ENCODE measurements around the gene KLHL29. TPM values are rescaled to one million over a fixed set of nuclear protein-coding genes. Genes with fewer than 3 reads are reported as not detected.

KLHL29 gene
- total RNA-seq, 1 experiment from 2014 or later = 2.6 TPM

DNA sequence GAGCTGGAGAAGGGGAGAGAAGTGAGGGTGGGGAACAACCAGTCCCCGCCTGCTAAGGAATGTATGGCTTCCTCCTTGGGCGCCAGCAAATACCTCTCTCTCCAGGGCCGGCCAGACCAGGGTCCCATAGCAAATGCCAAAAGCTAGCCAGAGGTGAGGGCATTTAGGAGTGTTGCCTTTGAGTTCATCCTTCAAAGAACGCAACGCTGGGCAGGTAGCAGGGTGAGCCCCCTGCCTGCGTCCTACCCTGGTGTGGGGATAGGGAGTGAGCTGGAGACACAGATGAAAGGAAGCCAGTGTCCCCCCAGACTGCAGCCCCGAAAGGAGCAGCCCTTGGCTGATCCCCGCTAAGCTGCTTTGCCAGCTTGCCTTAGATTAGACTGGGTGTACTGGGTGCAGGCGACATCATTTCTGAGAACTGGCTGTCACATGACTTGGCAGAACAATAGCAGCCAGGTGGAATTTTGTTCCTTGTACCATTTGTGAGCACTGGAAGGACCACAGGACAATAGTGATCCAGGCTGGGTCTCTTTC lies 40.4 kb downstream of the KLHL29 start:
- Histone ChIP-seq H3K9me2 (replicated peaks; ENCODE audit: low read length) (no peaks in the 10 kb centered on the region), H3K9ac (ENCODE audit: low read length) (no peak overlapping the region), H3K36me3 (ENCODE audit: low read depth, low read length) (no peaks in the 10 kb centered on the region), H3K4me3 (ENCODE audit: low read length) (no peak overlapping the region), H3K9me3 (ENCODE audit: low read length) (no peaks in the 10 kb centered on the region), H3K27me3 (ENCODE audit: low read length) (no peaks in the 10 kb centered on the region), H3K27ac (ENCODE audit: low read length) (no peak overlapping the region), H3F3A (ENCODE audit: low read length, unreplicated experiment) (no peaks in the 10 kb centered on the region), H3K79me2 (ENCODE audit: low read length) (no peaks in the 10 kb centered on the region), H4K20me1 (ENCODE audit: low read length) (no peaks in the 10 kb centered on the region), H3K4me1 (ENCODE audit: insufficient read depth, low read length) (no peaks in the 10 kb centered on the region), H3K4me2 (ENCODE audit: low read length) (no peak overlapping the region), H2AFZ (ENCODE audit: low read length) (no peak overlapping the region)
- TF ChIP-seq EZH2phosphoT487 (IDR thresholded peaks at IDR 0.05; ENCODE audit: borderline replicate concordance, low read length) = no peak
- TF ChIP-seq EZH2 (IDR thresholded peaks at IDR 0.05; ENCODE audit: low read length, unreplicated experiment) = no peak
- TF ChIP-seq, protein P1, sequence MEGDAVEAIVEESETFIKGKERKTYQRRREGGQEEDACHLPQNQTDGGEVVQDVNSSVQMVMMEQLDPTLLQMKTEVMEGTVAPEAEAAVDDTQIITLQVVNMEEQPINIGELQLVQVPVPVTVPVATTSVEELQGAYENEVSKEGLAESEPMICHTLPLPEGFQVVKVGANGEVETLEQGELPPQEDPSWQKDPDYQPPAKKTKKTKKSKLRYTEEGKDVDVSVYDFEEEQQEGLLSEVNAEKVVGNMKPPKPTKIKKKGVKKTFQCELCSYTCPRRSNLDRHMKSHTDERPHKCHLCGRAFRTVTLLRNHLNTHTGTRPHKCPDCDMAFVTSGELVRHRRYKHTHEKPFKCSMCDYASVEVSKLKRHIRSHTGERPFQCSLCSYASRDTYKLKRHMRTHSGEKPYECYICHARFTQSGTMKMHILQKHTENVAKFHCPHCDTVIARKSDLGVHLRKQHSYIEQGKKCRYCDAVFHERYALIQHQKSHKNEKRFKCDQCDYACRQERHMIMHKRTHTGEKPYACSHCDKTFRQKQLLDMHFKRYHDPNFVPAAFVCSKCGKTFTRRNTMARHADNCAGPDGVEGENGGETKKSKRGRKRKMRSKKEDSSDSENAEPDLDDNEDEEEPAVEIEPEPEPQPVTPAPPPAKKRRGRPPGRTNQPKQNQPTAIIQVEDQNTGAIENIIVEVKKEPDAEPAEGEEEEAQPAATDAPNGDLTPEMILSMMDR (conservative IDR thresholded peaks at IDR 0.05; ENCODE audit: low read depth, low read length) = no peak
- intact Hi-C loops (cut with micrococcal nuclease) = no loop called here
- ATAC-seq = no peak
- POLR2A ChIA-PET (ENCODE audit: unreplicated experiment) = interaction anchor here (0.6 kb wide), 1 partner anchor 65 kb away, joined by 3 read pairs; no protein-coding TSS in a partner anchor
- no peak for DNase-seq
- CTCF ChIA-PET = no interaction called here
- BruUV-seq (replicated peaks) = no TSS peak

DNA sequence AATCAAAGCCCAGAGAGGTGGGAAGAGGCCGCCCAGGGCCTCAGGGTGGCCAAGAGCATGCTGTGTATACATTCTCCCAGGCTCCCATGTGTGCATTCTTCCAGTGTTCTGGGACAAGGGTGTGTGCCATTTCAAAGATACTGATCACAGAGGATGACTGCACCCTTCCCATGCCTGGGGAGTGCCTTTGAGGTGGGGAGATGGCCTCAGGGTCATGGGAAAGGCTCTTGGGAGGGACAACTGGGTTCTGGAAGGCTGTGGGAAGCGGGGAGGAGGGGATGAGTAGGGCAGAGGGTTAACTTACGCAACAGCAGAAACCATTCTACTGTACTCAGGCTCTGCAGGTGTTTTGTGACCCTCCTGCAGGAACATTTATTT lies 40.9 kb downstream of the KLHL29 start:
- ATAC-seq = no peak
- Histone ChIP-seq H3F3A (ENCODE audit: low read length, unreplicated experiment) (no peaks in the 10 kb centered on the region), H2AFZ (ENCODE audit: low read length) (no peak overlapping the region), H3K9ac (ENCODE audit: low read length) (no peak overlapping the region), H3K36me3 (ENCODE audit: low read depth, low read length) (no peaks in the 10 kb centered on the region), H3K9me3 (ENCODE audit: low read length) (no peaks in the 10 kb centered on the region), H3K4me3 (ENCODE audit: low read length) (no peak overlapping the region), H3K9me2 (replicated peaks; ENCODE audit: low read length) (no peaks in the 10 kb centered on the region), H3K4me1 (ENCODE audit: insufficient read depth, low read length) (no peaks in the 10 kb centered on the region), H4K20me1 (ENCODE audit: low read length) (no peaks in the 10 kb centered on the region), H3K79me2 (ENCODE audit: low read length) (no peaks in the 10 kb centered on the region), H3K4me2 (ENCODE audit: low read length) (no peak overlapping the region), H3K27me3 (ENCODE audit: low read length) (no peaks in the 10 kb centered on the region), H3K27ac (ENCODE audit: low read length) (no peak overlapping the region)
- TF ChIP-seq EZH2phosphoT487 (IDR thresholded peaks at IDR 0.05; ENCODE audit: borderline replicate concordance, low read length) (no peak), EZH2 (IDR thresholded peaks at IDR 0.05; ENCODE audit: low read length, unreplicated experiment) (no peak)
- TF ChIP-seq, protein P1 (conservative IDR thresholded peaks at IDR 0.05; ENCODE audit: low read depth, low read length) = no peak
- DNase-seq = no peak
- ChIA-PET CTCF (no interaction called here), POLR2A (ENCODE audit: unreplicated experiment) (no interaction called here)
- BruUV-seq (replicated peaks) = no TSS peak
- intact Hi-C loops (cut with micrococcal nuclease) = no loop called here

DNA sequence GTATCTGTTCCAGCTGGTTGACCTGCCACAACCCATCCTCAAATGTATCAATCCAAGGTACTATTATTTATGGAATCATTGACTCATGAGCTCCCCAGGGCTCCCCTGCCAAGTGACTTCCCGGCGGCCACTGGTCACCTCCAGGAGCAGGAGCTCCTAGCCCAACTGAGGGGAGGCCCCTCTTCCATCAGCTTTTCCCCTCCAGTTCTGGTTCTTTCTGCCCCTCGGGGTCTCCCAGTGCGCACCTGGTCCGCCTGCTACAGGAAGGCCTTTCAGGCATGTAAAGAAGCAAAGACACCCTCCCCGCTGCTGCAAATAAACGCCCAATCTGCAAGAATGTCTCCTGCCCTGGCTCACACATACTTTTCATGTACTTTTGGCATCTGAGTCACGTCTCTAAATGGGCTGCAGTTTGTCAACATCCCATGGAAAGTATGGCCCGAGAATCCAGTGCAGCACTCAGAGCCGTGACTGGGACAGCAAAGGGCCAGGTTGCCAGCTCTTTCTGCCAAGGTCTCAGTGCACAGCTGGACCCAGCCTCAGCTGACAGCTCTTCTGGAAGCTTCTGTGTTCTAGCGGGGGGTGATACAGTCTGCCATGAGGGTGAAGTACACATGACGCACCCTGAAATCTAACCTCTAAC lies 41.4 kb downstream of the KLHL29 start:
- POLR2A ChIA-PET (ENCODE audit: unreplicated experiment) = no interaction called here
- CTCF ChIA-PET = no interaction called here
- Histone ChIP-seq H3K27ac (ENCODE audit: low read length) (no peak overlapping the region), H2AFZ (ENCODE audit: low read length) (no peak overlapping the region), H3K9me3 (ENCODE audit: low read length) (no peaks in the 10 kb centered on the region), H4K20me1 (ENCODE audit: low read length) (no peaks in the 10 kb centered on the region), H3K79me2 (ENCODE audit: low read length) (no peaks in the 10 kb centered on the region), H3K4me2 (ENCODE audit: low read length) (no peak overlapping the region), H3K27me3 (ENCODE audit: low read length) (no peaks in the 10 kb centered on the region), H3K36me3 (ENCODE audit: low read depth, low read length) (no peaks in the 10 kb centered on the region), H3F3A (ENCODE audit: low read length, unreplicated experiment) (no peaks in the 10 kb centered on the region), H3K4me1 (ENCODE audit: insufficient read depth, low read length) (no peaks in the 10 kb centered on the region), H3K4me3 (ENCODE audit: low read length) (no peak overlapping the region), H3K9ac (ENCODE audit: low read length) (no peak overlapping the region), H3K9me2 (replicated peaks; ENCODE audit: low read length) (no peaks in the 10 kb centered on the region)
- ATAC-seq (no peak), DNase-seq (no peak)
- TF ChIP-seq, protein P1 (conservative IDR thresholded peaks at IDR 0.05; ENCODE audit: low read depth, low read length) = no peak
- TF ChIP-seq EZH2phosphoT487 (IDR thresholded peaks at IDR 0.05; ENCODE audit: borderline replicate concordance, low read length) (no peak), EZH2 (IDR thresholded peaks at IDR 0.05; ENCODE audit: low read length, unreplicated experiment) (no peak)
- no TSS peak for BruUV-seq (replicated peaks)
- intact Hi-C loops (cut with micrococcal nuclease) = no loop called here
